NCI-H2107 treated with DMSO at 0.1 percent for 48 hours (cell line): ENCODE measurements around the gene CTSF.
A peak's percentile ranks its signal among the peaks of the same experiment; 100 is the strongest.
"Not testable (repeated sequence)": the region's sequence is repeated elsewhere in the genome, so short reads cannot be mapped to it uniquely, and the experiment has no call there.

Experiments used
- DNase-seq: peaks from one replicate; lab custom pipeline; 2025; ENCODE audit not compliant: unreplicated experiment; lab: John Stamatoyannopoulos, UW

CTSF gene

GRCh38 chr11:66559866-66560676, 8.3 kb downstream of the CTSF start:
- no peak for DNase-seq

GRCh38 chr11:66559142-66559865, 9.1 kb downstream of the CTSF start:
- DNase-seq: no peak

GRCh38 chr11:66557733-66558326, 10.6 kb downstream of the CTSF start:
- peak; percentile 3 for DNase-seq

GRCh38 chr11:66556086-66556485, 12.3 kb downstream of the CTSF start:
- no peak for DNase-seq

GRCh38 chr11:66555416-66555815, 13.0 kb downstream of the CTSF start:
- DNase-seq: no peak

- no peak for DNase-seq
Observed at GRCh38 chr11:66554602-66555001, 13.8 kb downstream of the CTSF start.

GRCh38 chr11:66550887-66551286, 17.5 kb downstream of the CTSF start:
- DNase-seq: no peak

GRCh38 chr11:66549696-66550095, 18.7 kb downstream of the CTSF start:
- DNase-seq: no peak

GRCh38 chr11:66548774-66549630, 19.4 kb downstream of the CTSF start:
- no peak for DNase-seq

- DNase-seq: no peak
Observed at GRCh38 chr11:66548041-66548440, 20.4 kb downstream of the CTSF start.

- no peak for DNase-seq
Observed at GRCh38 chr11:66547662-66548009, 20.8 kb downstream of the CTSF start.

- no peak for DNase-seq
Observed at GRCh38 chr11:66546966-66547661, 21.3 kb downstream of the CTSF start.

GRCh38 chr11:66546368-66546965, 21.9 kb downstream of the CTSF start, which contains the start of gene ACTN3:
TSS of gene ACTN3 (plus strand) at chr11:66546903. CDS start at chr11:66546938, 35 bp downstream.
- DNase-seq: no peak

- DNase-seq: peak; percentile 88
Observed at GRCh38 chr11:66545701-66546367, 22.6 kb downstream of the CTSF start, which contains the start of gene ZDHHC24. TSS of gene ZDHHC24 (minus strand) at chr11:66546048. CDS start at chr11:66546003, 45 bp downstream.

- DNase-seq: not testable (repeated sequence)
Observed at GRCh38 chr11:66544952-66545351, 23.5 kb downstream of the CTSF start.

- no peak for DNase-seq
Observed at GRCh38 chr11:66543263-66544107, 24.9 kb downstream of the CTSF start.

- DNase-seq: no peak
Observed at GRCh38 chr11:66542362-66542761, 26.0 kb downstream of the CTSF start.

GRCh38 chr11:66541892-66542291, 26.5 kb downstream of the CTSF start:
- no peak for DNase-seq
